HG03342 (cell line): ENCODE data around the gene DCUN1D3.

ENCODE experiments used
- ATAC-seq: cut with Tn5 transposase; IDR thresholded peaks from one replicate; pipeline ENCODE4 v1.9.1; 2021; ENCODE audit warnings: mild to moderate bottlenecking, moderate library complexity; ENCODE audit not compliant: unreplicated experiment

The DCUN1D3 gene

GRCh38 chr16:20838240-20838639, 61.9 kb downstream of the DCUN1D3 start:
- ATAC-seq = no peak

GRCh38 chr16:20833086-20833485, 67.1 kb downstream of the DCUN1D3 start:
- no peak for ATAC-seq

GRCh38 chr16:20830372-20830771, 69.8 kb downstream of the DCUN1D3 start:
- no peak for ATAC-seq

- no peak for ATAC-seq
Measured at GRCh38 chr16:20829536-20829935, 70.6 kb downstream of the DCUN1D3 start.

GRCh38 chr16:20826039-20826566, 74.1 kb downstream of the DCUN1D3 start:
- no peak for ATAC-seq

GRCh38 chr16:20822521-20823325, 77.4 kb downstream of the DCUN1D3 start:
- ATAC-seq = no peak

- no peak for ATAC-seq
Measured at GRCh38 chr16:20821682-20822081, 78.5 kb downstream of the DCUN1D3 start.

GRCh38 chr16:20818929-20819585, 81.1 kb downstream of the DCUN1D3 start:
- no peak for ATAC-seq

GRCh38 chr16:20814784-20815183, 85.4 kb downstream of the DCUN1D3 start:
- ATAC-seq = no peak

GRCh38 chr16:20812510-20812909, 87.6 kb downstream of the DCUN1D3 start:
- no peak for ATAC-seq

- ATAC-seq = no peak
Measured at GRCh38 chr16:20811889-20812439, 88.2 kb downstream of the DCUN1D3 start.

GRCh38 chr16:20807862-20808261, 92.3 kb downstream of the DCUN1D3 start:
- ATAC-seq = no peak

GRCh38 chr16:20806168-20807050, 93.7 kb downstream of the DCUN1D3 start, which contains the start of the genes ERI2 and REXO5:
Gene ERI2, minus strand, starts transcription at chr16:20806472. Its CDS starts 42 bp downstream, at chr16:20806430.
Gene REXO5, plus strand, starts transcription at chr16:20806527. Its CDS starts 427 bp downstream, at chr16:20806954.
- ATAC-seq = peak; percentile 78

GRCh38 chr16:20805684-20806167, 94.4 kb downstream of the DCUN1D3 start:
- peak; percentile 32 for ATAC-seq
